ENCODE data around the gene LRRC7.

The LRRC7 gene

DNA sequence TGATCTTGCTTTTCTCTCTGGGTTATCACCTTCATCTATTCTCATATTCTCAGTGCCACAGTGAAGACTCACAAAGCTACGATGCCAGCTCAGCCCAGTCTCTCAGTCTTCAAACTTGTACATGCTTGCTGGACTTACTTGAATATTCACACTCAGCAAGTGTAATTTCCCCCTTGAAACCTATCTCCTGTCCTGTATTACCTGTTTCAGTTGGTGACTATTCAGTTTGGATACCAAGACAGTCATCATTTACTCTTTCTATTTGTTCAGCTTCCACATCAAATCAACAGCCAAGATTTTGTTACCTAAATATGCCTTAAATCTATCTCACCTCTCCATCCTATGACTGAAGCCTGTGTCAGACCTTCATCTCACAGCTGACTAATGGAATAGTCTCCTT, 209.7 kb downstream of the LRRC7 start:
- in situ Hi-C loops (cut with MboI; ENCODE audit: low sequenced_read_pairs, unreplicated experiment), result no loop called here
- TF ChIP-seq, protein P1, sequence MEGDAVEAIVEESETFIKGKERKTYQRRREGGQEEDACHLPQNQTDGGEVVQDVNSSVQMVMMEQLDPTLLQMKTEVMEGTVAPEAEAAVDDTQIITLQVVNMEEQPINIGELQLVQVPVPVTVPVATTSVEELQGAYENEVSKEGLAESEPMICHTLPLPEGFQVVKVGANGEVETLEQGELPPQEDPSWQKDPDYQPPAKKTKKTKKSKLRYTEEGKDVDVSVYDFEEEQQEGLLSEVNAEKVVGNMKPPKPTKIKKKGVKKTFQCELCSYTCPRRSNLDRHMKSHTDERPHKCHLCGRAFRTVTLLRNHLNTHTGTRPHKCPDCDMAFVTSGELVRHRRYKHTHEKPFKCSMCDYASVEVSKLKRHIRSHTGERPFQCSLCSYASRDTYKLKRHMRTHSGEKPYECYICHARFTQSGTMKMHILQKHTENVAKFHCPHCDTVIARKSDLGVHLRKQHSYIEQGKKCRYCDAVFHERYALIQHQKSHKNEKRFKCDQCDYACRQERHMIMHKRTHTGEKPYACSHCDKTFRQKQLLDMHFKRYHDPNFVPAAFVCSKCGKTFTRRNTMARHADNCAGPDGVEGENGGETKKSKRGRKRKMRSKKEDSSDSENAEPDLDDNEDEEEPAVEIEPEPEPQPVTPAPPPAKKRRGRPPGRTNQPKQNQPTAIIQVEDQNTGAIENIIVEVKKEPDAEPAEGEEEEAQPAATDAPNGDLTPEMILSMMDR (IDR thresholded peaks at IDR 0.05; ENCODE audit: borderline replicate concordance, control extremely low read depth, extremely low read depth, insufficient read depth, missing control alignments), result no peak

DNA sequence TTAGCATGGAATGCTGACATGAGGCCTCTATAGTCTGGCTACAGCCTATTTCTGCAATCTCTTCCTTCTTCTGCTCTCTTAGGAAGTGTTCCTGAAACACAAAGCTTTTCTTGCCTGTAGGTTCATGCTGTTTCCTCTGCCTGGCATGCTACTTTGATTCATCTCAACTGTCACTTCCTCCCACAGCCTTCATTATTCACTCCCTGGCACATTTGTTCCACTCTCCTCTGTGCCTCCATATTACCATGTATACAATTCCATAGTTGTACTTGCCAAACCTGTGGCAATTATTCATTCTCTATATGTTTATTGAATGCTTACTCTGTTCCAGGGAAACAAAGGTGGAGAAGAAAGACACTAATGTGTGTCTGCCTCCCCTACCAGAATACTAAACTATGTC, 210.2 kb downstream of the LRRC7 start:
- in situ Hi-C loops (cut with MboI; ENCODE audit: low sequenced_read_pairs, unreplicated experiment), result no loop called here
- DNase-seq (ENCODE audit: low spot score), result no peak
- TF ChIP-seq, protein P1 (IDR thresholded peaks at IDR 0.05; ENCODE audit: borderline replicate concordance, control extremely low read depth, extremely low read depth, insufficient read depth, missing control alignments), result no peak

More for the DNA sequence above, 209.7 kb downstream of the LRRC7 start:
- DNase-seq (ENCODE audit: low spot score), result no peak

GRCh38 chr1:69787151-69787550, 219.4 kb downstream of the LRRC7 start:
- no peak for DNase-seq (ENCODE audit: low spot score)
- in situ Hi-C loops (cut with MboI; ENCODE audit: low sequenced_read_pairs, unreplicated experiment), result no loop called here
- TF ChIP-seq, protein P1 (IDR thresholded peaks at IDR 0.05; ENCODE audit: borderline replicate concordance, control extremely low read depth, extremely low read depth, insufficient read depth, missing control alignments), result no peak

- no peak for DNase-seq (ENCODE audit: low spot score)
- TF ChIP-seq, protein P1 (IDR thresholded peaks at IDR 0.05; ENCODE audit: borderline replicate concordance, control extremely low read depth, extremely low read depth, insufficient read depth, missing control alignments), result no peak
- in situ Hi-C loops (cut with MboI; ENCODE audit: low sequenced_read_pairs, unreplicated experiment), result no loop called here
These were observed 223.6 kb downstream of the LRRC7 start for GRCh38 chr1:69791311-69791710.

DNA sequence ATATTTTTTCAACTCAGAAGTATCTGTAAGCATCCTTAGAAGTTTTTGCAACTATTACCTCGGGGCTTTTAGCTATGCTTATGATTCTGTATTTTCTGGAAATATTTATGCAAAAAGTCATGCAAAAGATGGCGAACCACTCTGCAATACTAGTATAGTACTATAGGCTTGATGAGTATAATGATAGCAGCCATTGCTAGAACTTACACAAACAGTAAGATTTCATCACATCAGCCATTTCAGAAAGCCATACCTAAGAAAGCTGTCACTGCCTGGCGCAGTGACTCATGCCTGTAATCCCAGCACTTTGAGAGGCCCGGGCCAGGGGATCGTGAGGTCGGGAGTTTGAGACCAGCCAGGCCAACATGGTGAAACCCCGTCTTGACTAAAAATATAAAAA, 227.1 kb downstream of the LRRC7 start:
- no peak for DNase-seq (ENCODE audit: low spot score)
- in situ Hi-C loops (cut with MboI; ENCODE audit: low sequenced_read_pairs, unreplicated experiment), result no loop called here
- TF ChIP-seq, protein P1 (IDR thresholded peaks at IDR 0.05; ENCODE audit: borderline replicate concordance, control extremely low read depth, extremely low read depth, insufficient read depth, missing control alignments), result no peak

DNA sequence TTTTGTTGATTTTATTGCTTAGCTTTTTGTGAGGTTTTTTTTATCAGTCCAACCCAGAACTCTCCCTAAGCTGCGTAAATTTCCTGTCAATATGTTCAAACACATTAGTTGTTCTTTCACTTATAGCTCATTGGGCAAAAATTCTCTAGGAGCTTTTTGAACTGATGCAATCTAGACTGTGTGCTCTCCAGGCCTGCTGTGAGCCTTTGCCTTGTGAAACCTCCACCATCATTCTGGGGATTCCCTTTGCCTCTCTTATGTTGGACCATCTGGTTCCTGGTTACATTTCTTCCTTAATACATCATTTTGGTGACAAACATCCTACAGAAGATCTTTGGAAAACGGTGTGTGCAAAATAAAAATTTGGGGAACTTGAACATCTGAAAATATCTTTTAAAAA, 247.2 kb downstream of the LRRC7 start:
- no peak for DNase-seq (ENCODE audit: low spot score)
- TF ChIP-seq, protein P1 (IDR thresholded peaks at IDR 0.05; ENCODE audit: borderline replicate concordance, control extremely low read depth, extremely low read depth, insufficient read depth, missing control alignments), result no peak
- in situ Hi-C loops (cut with MboI; ENCODE audit: low sequenced_read_pairs, unreplicated experiment), result no loop called here

- TF ChIP-seq, protein P1 (IDR thresholded peaks at IDR 0.05; ENCODE audit: borderline replicate concordance, control extremely low read depth, extremely low read depth, insufficient read depth, missing control alignments), result no peak
- DNase-seq (ENCODE audit: low spot score), result no peak
- in situ Hi-C loops (cut with MboI; ENCODE audit: low sequenced_read_pairs, unreplicated experiment), result no loop called here
These were observed 257.2 kb downstream of the LRRC7 start for GRCh38 chr1:69824932-69825331.

All from GM13976 (cell line).